WTC11 (cell line): ENCODE data around the gene SCN9A. TPM values are rescaled to one million over a fixed set of nuclear protein-coding genes. Genes with fewer than 3 reads are reported as not detected.
"Not testable (repeated sequence)": the region's sequence is repeated elsewhere in the genome, so short reads cannot be mapped to it uniquely, and the experiment has no call there.

ENCODE experiments used
- ATAC-seq: fragments of 200-7000 bp; cut with Tn5 transposase; 2 replicates; pipeline ENCODE4 v1.10.0; 2021; ENCODE audit warnings: mild to moderate bottlenecking, moderate library complexity
- CTCF ChIA-PET: fragments of 300-600 bp; sonication (Branson Sonifier 250); formaldehyde crosslinking; loops from one replicate; lab custom pipeline; 2021; ENCODE audit warnings: antibody characterized with exemption; lab: Charles Lee
- POLR2A ChIA-PET: fragments of 350-600 bp; sonication (Branson Sonifier 250); formaldehyde crosslinking; loops from one replicate; lab custom pipeline; 2021; ENCODE audit warnings: antibody characterized with exemption; lab: Charles Lee
- DNase-seq: peaks from one replicate; pipeline ENCODE4 v3.0.0; 2021; ENCODE audit warnings: low spot score
- H3K27ac Mint-ChIP-seq: 2 replicates; pipeline ENCODE4 v1.8.0; 2021; ENCODE audit warnings: mixed read lengths
- H3K27me3 Mint-ChIP-seq: 2 replicates; pipeline ENCODE4 v1.8.0; 2021; ENCODE audit warnings: low read depth, mild to moderate bottlenecking, moderate library complexity, mixed read lengths
- H3K36me3 Mint-ChIP-seq: 2 replicates; pipeline ENCODE4 v1.8.0; 2021; ENCODE audit warnings: mixed read lengths
- H3K4me1 Mint-ChIP-seq: 2 replicates; pipeline ENCODE4 v1.8.0; 2022; ENCODE audit warnings: mixed read lengths
- H3K4me3 Mint-ChIP-seq: 2 replicates; pipeline ENCODE4 v1.8.0; 2021; ENCODE audit warnings: mild to moderate bottlenecking, moderate library complexity, mixed read lengths
- H3K9me3 Mint-ChIP-seq: 2 replicates; pipeline ENCODE4 v1.8.0; 2021; ENCODE audit warnings: mixed read lengths
- ATF1 ChIP-seq: sonication (generic); formaldehyde crosslinking; IDR thresholded peaks from 2 replicates; pipeline ENCODE4 v1.8.1; 2023; ENCODE audit warnings: mild to moderate bottlenecking, moderate library complexity, missing genetic modification reagents
- CBFB ChIP-seq: sonication (generic); formaldehyde crosslinking; IDR thresholded peaks from 2 replicates; pipeline ENCODE4 v1.8.1; 2022; ENCODE audit warnings: mild to moderate bottlenecking, low read depth, missing genetic modification reagents
- CREM ChIP-seq: sonication (generic); formaldehyde crosslinking; IDR thresholded peaks from 2 replicates; pipeline ENCODE4 v1.8.1; 2022; ENCODE audit warnings: mild to moderate bottlenecking, missing genetic modification reagents, moderate library complexity
- GABPB1 ChIP-seq: sonication (generic); formaldehyde crosslinking; IDR thresholded peaks from 2 replicates; pipeline ENCODE4 v1.8.1; 2023; ENCODE audit warnings: mild to moderate bottlenecking, missing genetic modification reagents
- JAZF1 ChIP-seq: fragments of 250-450 bp; sonication (Bioruptor Pico); IDR thresholded peaks from 2 replicates; pipeline ENCODE4 v1.9.0; 2021; ENCODE audit warnings: moderate library complexity, mild to moderate bottlenecking, inconsistent platforms
- MXD4 ChIP-seq: fragments of 250-450 bp; sonication (Bioruptor Pico); IDR thresholded peaks from 2 replicates; pipeline ENCODE4 v1.8.0; 2021; ENCODE audit warnings: mild to moderate bottlenecking, moderate library complexity, borderline replicate concordance
- NFE2L1 ChIP-seq: sonication (generic); formaldehyde crosslinking; IDR thresholded peaks from 2 replicates; pipeline ENCODE4 v1.8.1; 2023; ENCODE audit warnings: missing genetic modification reagents
- NR2C2 ChIP-seq: sonication (generic); formaldehyde crosslinking; IDR thresholded peaks from 2 replicates; pipeline ENCODE4 v1.8.0; 2022; ENCODE audit warnings: mild to moderate bottlenecking, missing genetic modification reagents
- TP53 ChIP-seq: sonication (generic); formaldehyde crosslinking; IDR thresholded peaks from 2 replicates; pipeline ENCODE4 v1.8.1; 2023; ENCODE audit warnings: mild to moderate bottlenecking, missing genetic modification reagents
- ZNF138 ChIP-seq: sonication (generic); formaldehyde crosslinking; conservative IDR thresholded peaks from 2 replicates; pipeline ENCODE4 v1.8.1; 2022; ENCODE audit warnings: mild to moderate bottlenecking, moderate library complexity, missing genetic modification reagents
- ZNF219 ChIP-seq: sonication (generic); formaldehyde crosslinking; IDR thresholded peaks from 2 replicates; pipeline ENCODE4 v1.8.0; 2023; ENCODE audit warnings: missing genetic modification reagents, mild to moderate bottlenecking, borderline replicate concordance
- ZNF263 ChIP-seq: sonication (generic); formaldehyde crosslinking; IDR thresholded peaks from 2 replicates; pipeline ENCODE4 v1.8.1; 2022; ENCODE audit warnings: low read depth, mild to moderate bottlenecking, moderate library complexity, missing genetic modification reagents
- total RNA-seq: library from RNA; stranded (reverse); gene quantifications from 3 replicates; pipeline ENCODE4 v1.2.3, GENCODE V29; 2021
- TF ChIP-seq, protein P1 (sequence below): sonication (generic); formaldehyde crosslinking; IDR thresholded peaks from 2 replicates; pipeline ENCODE4 v1.8.1; 2022; ENCODE audit warnings: low read depth, missing genetic modification reagents, borderline replicate concordance
- TF ChIP-seq, protein P2 (sequence below): fragments of 200-600 bp; IDR thresholded peaks from 2 replicates; pipeline ENCODE4 v1.8.0; 2022; ENCODE audit warnings: antibody characterized with exemption
- TF ChIP-seq, protein P3 (sequence below): sonication (generic); formaldehyde crosslinking; IDR thresholded peaks from 2 replicates; pipeline ENCODE4 v1.8.0; 2023; ENCODE audit warnings: missing genetic modification reagents, mild to moderate bottlenecking, borderline replicate concordance

The SCN9A gene
- total RNA-seq, 1 experiment from 2014 or later: 7.3 TPM

DNA sequence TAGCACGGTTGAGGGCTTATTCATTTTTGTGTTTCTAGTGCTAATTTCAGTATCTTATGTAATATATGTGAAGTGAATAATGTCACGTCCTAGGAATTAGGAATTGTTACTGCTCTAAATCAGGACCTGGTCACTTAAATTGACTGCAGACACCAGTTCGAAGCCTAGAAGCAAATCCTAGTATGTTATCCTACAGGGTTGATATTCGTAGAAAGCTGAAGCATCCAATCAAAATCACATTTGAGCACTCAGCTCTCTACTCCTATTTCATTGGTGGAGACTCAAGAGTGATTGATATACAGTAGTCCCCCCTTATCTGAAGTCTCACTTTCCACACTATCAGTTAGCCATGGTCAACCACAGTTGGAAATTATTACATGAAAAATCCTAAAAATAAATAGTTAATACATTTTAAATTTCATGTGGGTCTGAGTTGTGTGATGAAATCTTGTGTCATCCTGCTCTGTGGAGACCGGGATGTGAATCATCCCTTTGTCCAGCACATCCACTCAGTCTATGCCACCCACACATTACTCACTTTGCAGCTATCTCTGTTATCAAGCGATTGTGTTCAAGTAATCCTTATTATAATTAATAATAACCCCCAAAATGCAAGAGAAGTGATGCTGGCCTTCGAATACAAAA, 35.2 kb upstream of the SCN9A start:
- DNase-seq (no peak), ATAC-seq (no peak)
- ChIA-PET POLR2A (no interaction called here), CTCF (interaction anchor here (2.6 kb wide), 1 partner anchor 9 kb away, joined by 15 read pairs; no protein-coding TSS in a partner anchor)
- no peak overlapping the region for H3K4me3 Mint-ChIP-seq
- no peaks in the 10 kb centered on the region for H3K27me3 Mint-ChIP-seq
- H3K36me3 Mint-ChIP-seq: no peaks in the 10 kb centered on the region
- H3K4me1 Mint-ChIP-seq: peaks cover 3% of the 10 kb centered on the region; the same call in 1 of the 2 replicates
- H3K9me3 Mint-ChIP-seq: no peaks in the 10 kb centered on the region
- no peak overlapping the region for H3K27ac Mint-ChIP-seq
- TF ChIP-seq GABPB1 (peak; percentile 88), ATF1 (CRISPR knock-in tag) (no peak)

DNA sequence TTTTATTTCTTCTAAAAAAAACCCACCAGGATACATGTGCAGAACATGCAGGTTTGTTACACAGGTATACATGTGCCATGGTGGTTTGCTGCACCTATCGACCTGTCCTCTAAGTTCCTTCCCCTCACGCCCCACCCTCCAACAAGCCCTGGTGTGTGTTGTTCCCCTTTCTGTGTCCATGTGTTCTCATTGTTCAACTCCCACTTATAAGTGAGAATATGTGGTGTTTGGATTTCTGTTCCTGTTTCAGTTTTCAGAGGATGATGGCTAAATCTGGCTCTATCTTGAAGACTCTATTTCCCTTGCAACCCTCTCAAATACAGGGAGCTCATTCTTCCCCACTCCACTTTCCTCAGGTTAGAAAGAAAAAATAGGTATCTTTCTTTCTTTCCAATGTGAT, 32.0 kb upstream of the SCN9A start:
- H3K27ac Mint-ChIP-seq, DNase-seq, ATAC-seq, H3K4me3 Mint-ChIP-seq, H3K4me1 Mint-ChIP-seq, H3K27me3 Mint-ChIP-seq, H3K9me3 Mint-ChIP-seq, POLR2A ChIA-PET, H3K36me3 Mint-ChIP-seq: not testable (repeated sequence)
- CTCF ChIA-PET: interaction anchor here (0.8 kb wide), 1 partner anchor 12 kb away, joined by 4 read pairs; no protein-coding TSS in a partner anchor

DNA sequence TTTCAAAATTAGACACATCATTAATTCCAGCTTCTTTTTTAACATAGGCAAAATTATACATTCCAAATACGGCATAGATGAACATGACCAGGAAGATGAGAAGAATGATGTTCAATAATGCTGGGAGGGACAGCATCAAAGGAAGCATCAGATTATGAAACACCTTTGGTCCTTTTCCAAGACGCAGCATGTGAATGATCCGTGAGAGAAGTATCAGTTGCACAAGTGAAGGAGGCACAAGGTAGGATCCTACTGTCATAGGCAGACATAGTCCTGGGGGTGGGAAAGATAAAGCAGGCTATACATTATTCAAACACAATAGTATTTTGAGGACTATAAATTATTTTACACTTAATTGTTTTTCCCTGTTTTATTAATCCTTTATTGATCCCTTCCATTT, 30.6 kb upstream of the SCN9A start:
- ChIA-PET CTCF (no interaction called here), POLR2A (no interaction called here)
- Mint-ChIP-seq H3K4me3 (no peak overlapping the region), H3K27ac (no peak overlapping the region), H3K27me3 (no peaks in the 10 kb centered on the region), H3K9me3 (no peaks in the 10 kb centered on the region), H3K4me1 (peaks cover 3% of the 10 kb centered on the region; the same call in 1 of the 2 replicates), H3K36me3 (no peaks in the 10 kb centered on the region)
- no peak for ATAC-seq
- DNase-seq: no peak
- TF ChIP-seq CBFB (CRISPR knock-in tag) (no peak), MXD4 (CRISPR knock-in tag) (no peak), CREM (CRISPR knock-in tag) (no peak), ATF1 (CRISPR knock-in tag) (no peak), JAZF1 (CRISPR knock-in tag) (no peak), ZNF263 (no peak), ZNF138 (CRISPR knock-in tag) (no peak), NFE2L1 (no peak), ZNF219 (no peak), NR2C2 (no peak), TP53 (no peak)
- TF ChIP-seq, protein P1, sequence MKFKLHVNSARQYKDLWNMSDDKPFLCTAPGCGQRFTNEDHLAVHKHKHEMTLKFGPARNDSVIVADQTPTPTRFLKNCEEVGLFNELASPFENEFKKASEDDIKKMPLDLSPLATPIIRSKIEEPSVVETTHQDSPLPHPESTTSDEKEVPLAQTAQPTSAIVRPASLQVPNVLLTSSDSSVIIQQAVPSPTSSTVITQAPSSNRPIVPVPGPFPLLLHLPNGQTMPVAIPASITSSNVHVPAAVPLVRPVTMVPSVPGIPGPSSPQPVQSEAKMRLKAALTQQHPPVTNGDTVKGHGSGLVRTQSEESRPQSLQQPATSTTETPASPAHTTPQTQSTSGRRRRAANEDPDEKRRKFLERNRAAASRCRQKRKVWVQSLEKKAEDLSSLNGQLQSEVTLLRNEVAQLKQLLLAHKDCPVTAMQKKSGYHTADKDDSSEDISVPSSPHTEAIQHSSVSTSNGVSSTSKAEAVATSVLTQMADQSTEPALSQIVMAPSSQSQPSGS (CRISPR knock-in tag): no peak
- TF ChIP-seq, protein P2, sequence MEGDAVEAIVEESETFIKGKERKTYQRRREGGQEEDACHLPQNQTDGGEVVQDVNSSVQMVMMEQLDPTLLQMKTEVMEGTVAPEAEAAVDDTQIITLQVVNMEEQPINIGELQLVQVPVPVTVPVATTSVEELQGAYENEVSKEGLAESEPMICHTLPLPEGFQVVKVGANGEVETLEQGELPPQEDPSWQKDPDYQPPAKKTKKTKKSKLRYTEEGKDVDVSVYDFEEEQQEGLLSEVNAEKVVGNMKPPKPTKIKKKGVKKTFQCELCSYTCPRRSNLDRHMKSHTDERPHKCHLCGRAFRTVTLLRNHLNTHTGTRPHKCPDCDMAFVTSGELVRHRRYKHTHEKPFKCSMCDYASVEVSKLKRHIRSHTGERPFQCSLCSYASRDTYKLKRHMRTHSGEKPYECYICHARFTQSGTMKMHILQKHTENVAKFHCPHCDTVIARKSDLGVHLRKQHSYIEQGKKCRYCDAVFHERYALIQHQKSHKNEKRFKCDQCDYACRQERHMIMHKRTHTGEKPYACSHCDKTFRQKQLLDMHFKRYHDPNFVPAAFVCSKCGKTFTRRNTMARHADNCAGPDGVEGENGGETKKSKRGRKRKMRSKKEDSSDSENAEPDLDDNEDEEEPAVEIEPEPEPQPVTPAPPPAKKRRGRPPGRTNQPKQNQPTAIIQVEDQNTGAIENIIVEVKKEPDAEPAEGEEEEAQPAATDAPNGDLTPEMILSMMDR: no peak
- TF ChIP-seq, protein P3, sequence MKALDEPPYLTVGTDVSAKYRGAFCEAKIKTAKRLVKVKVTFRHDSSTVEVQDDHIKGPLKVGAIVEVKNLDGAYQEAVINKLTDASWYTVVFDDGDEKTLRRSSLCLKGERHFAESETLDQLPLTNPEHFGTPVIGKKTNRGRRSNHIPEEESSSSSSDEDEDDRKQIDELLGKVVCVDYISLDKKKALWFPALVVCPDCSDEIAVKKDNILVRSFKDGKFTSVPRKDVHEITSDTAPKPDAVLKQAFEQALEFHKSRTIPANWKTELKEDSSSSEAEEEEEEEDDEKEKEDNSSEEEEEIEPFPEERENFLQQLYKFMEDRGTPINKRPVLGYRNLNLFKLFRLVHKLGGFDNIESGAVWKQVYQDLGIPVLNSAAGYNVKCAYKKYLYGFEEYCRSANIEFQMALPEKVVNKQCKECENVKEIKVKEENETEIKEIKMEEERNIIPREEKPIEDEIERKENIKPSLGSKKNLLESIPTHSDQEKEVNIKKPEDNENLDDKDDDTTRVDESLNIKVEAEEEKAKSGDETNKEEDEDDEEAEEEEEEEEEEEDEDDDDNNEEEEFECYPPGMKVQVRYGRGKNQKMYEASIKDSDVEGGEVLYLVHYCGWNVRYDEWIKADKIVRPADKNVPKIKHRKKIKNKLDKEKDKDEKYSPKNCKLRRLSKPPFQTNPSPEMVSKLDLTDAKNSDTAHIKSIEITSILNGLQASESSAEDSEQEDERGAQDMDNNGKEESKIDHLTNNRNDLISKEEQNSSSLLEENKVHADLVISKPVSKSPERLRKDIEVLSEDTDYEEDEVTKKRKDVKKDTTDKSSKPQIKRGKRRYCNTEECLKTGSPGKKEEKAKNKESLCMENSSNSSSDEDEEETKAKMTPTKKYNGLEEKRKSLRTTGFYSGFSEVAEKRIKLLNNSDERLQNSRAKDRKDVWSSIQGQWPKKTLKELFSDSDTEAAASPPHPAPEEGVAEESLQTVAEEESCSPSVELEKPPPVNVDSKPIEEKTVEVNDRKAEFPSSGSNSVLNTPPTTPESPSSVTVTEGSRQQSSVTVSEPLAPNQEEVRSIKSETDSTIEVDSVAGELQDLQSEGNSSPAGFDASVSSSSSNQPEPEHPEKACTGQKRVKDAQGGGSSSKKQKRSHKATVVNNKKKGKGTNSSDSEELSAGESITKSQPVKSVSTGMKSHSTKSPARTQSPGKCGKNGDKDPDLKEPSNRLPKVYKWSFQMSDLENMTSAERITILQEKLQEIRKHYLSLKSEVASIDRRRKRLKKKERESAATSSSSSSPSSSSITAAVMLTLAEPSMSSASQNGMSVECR: no peak
